HepG2 (cell line): Measurements from ENCODE around the gene EXOC1.

Source experiments
- ARNT ChIP-seq: fragments of 450-650 bp; IDR thresholded peaks from 2 replicates; pipeline ENCODE4 v1.6.1; 2017
- CTCF ChIP-seq: sonication (generic); formaldehyde crosslinking; IDR thresholded peaks from 2 replicates; pipeline ENCODE4 v1.5.0; 2020; ENCODE audit warnings: mild to moderate bottlenecking, missing genetic modification reagents, moderate library complexity
- SMC3 ChIP-seq: IDR thresholded peaks from 2 replicates; pipeline ENCODE4 v1.6.1; 2011; ENCODE audit warnings: low read length, improper control_type of control experiment
- ZNF510 ChIP-seq: sonication (generic); formaldehyde crosslinking; IDR thresholded peaks from 2 replicates; pipeline ENCODE4 v1.4.0; 2020; ENCODE audit warnings: low read depth, mild to moderate bottlenecking, missing genetic modification reagents
- ZNF580 ChIP-seq: IDR thresholded peaks from 2 replicates; pipeline ENCODE4 v1.6.1; 2016; ENCODE audit warnings: low read depth, borderline replicate concordance
- ZNF724P ChIP-seq: sonication (generic); formaldehyde crosslinking; IDR thresholded peaks from 2 replicates; pipeline ENCODE4 v1.8.0; 2022; ENCODE audit warnings: missing genetic modification reagents, borderline replicate concordance

- TF ChIP-seq SMC3 (no peak), CTCF (no peak), ZNF510 (no peak), ZNF724P (CRISPR knock-in tag) (no peak), ARNT (no peak), ZNF580 (CRISPR knock-in tag) (no peak)
These were observed 88.5 kb downstream of the EXOC1 start for GRCh38 chr4:55941881-55942396.
